ENCODE data around the gene SRGAP1. TPM values are rescaled to one million over a fixed set of nuclear protein-coding genes. Genes with fewer than 3 reads are reported as not detected.

SRGAP1 gene
- total and polyA plus RNA-seq, 4 donors = 1.8 to 12.4 (median 6.2) TPM

- 83 to 87% methylated on average over 9 of the region's 9 CpGs for WGBS, 2 donors
- no peak overlapping the region for H3K9ac ChIP-seq (ENCODE audit: insufficient read depth in 1 of 2, low read length in 2 of 2)
- peak in 1 of 3 donors; percentile 41 for DNase-seq
Observed at GRCh38 chr12:64025174-64025958, 180.9 kb downstream of the SRGAP1 start.

GRCh38 chr12:64027311-64027710 is 182.8 kb downstream of the SRGAP1 start:
- H3K4me1 ChIP-seq (ENCODE audit: control insufficient read depth in 5 of 5, insufficient read depth in 5 of 5, low read length in 5 of 5) = peaks cover 0 to 8% (median 0%) of the 10 kb centered on the region in 5 donors
- H3K27me3 ChIP-seq (ENCODE audit: control insufficient read depth in 3 of 3, insufficient read depth in 3 of 3, low read length in 2 of 3) = no peaks in the 10 kb centered on the region
- 75 to 85% methylated on average over 1 of the region's 1 CpG for WGBS, 2 donors
- H3K9ac ChIP-seq (ENCODE audit: insufficient read depth in 1 of 2, low read length in 2 of 2) = no peak overlapping the region
- no peak for TF ChIP-seq CTCF (IDR thresholded peaks at IDR 0.05; ENCODE audit: control extremely low read depth, extremely low read depth)
- peaks cover 0 to under 1% (median 0%) of the 10 kb centered on the region in 4 donors for H3K9me3 ChIP-seq (ENCODE audit: control insufficient read depth in 4 of 4, insufficient read depth in 3 of 4, low read length in 3 of 4)
- H3K27ac ChIP-seq (ENCODE audit: low read depth in 1 of 2, low read length in 1 of 2) = no peak overlapping the region
- H3K36me3 ChIP-seq (ENCODE audit: control insufficient read depth in 4 of 4, insufficient read depth in 4 of 4, low read length in 4 of 4) = peaks cover 0 to 6% (median under 1%) of the 10 kb centered on the region in 4 donors
- DNase-seq (no peak), ATAC-seq (ENCODE audit: insufficient read depth, low FRiP score) (no peak)
- no peak overlapping the region for H3K4me3 ChIP-seq

More at GRCh38 chr12:64025174-64025958, 180.9 kb downstream of the SRGAP1 start:
- H3K27ac ChIP-seq (ENCODE audit: low read depth in 1 of 2, low read length in 1 of 2) = no peak overlapping the region
- no peak for ATAC-seq (ENCODE audit: insufficient read depth, low FRiP score)
- no peak for TF ChIP-seq CTCF (IDR thresholded peaks at IDR 0.05; ENCODE audit: control extremely low read depth, extremely low read depth)
- peaks cover 0 to 3% (median 1%) of the 10 kb centered on the region in 4 donors for H3K36me3 ChIP-seq (ENCODE audit: control insufficient read depth in 4 of 4, insufficient read depth in 4 of 4, low read length in 4 of 4)
- no peaks in the 10 kb centered on the region for H3K27me3 ChIP-seq (ENCODE audit: control insufficient read depth in 3 of 3, insufficient read depth in 3 of 3, low read length in 2 of 3)
- no peak overlapping the region for H3K4me3 ChIP-seq
- H3K4me1 ChIP-seq (ENCODE audit: control insufficient read depth in 5 of 5, insufficient read depth in 5 of 5, low read length in 5 of 5) = peaks cover 0 to 8% (median 0%) of the 10 kb centered on the region in 5 donors
- H3K9me3 ChIP-seq (ENCODE audit: control insufficient read depth in 4 of 4, insufficient read depth in 3 of 4, low read length in 3 of 4) = no peaks in the 10 kb centered on the region

- no peak for TF ChIP-seq CTCF (IDR thresholded peaks at IDR 0.05; ENCODE audit: control extremely low read depth, extremely low read depth)
- peaks cover 0 to 8% (median 0%) of the 10 kb centered on the region in 5 donors for H3K4me1 ChIP-seq (ENCODE audit: control insufficient read depth in 5 of 5, insufficient read depth in 5 of 5, low read length in 5 of 5)
- peaks cover 0 to 2% (median 0%) of the 10 kb centered on the region in 4 donors for H3K9me3 ChIP-seq (ENCODE audit: control insufficient read depth in 4 of 4, insufficient read depth in 3 of 4, low read length in 3 of 4)
- H3K27me3 ChIP-seq (ENCODE audit: control insufficient read depth in 3 of 3, insufficient read depth in 3 of 3, low read length in 2 of 3) = no peaks in the 10 kb centered on the region
- no peak overlapping the region for H3K27ac ChIP-seq (ENCODE audit: low read depth in 1 of 2, low read length in 1 of 2)
- WGBS, 2 donors = 82 to 84% methylated on average over 5 of the region's 5 CpGs
- no peak overlapping the region for H3K4me3 ChIP-seq
- DNase-seq (no peak), ATAC-seq (ENCODE audit: insufficient read depth, low FRiP score) (no peak)
- H3K36me3 ChIP-seq (ENCODE audit: control insufficient read depth in 4 of 4, insufficient read depth in 4 of 4, low read length in 4 of 4) = peaks cover 0 to 6% (median 0%) of the 10 kb centered on the region in 4 donors
- H3K9ac ChIP-seq (ENCODE audit: insufficient read depth in 1 of 2, low read length in 2 of 2) = no peak overlapping the region
Observed at GRCh38 chr12:64028541-64028940, 184.0 kb downstream of the SRGAP1 start.

Measured in lung (tissue), 12 donors.